Glutamatergic neuron (in vitro differentiated cells): Measurements from ENCODE around the gene FAM53B. TPM values are rescaled to one million over a fixed set of nuclear protein-coding genes. Genes with fewer than 3 reads are reported as not detected.

Experiments
- DNase-seq: peaks from one replicate; pipeline ENCODE4 v3.0.0; 2022
- H3K27ac Mint-ChIP-seq: one replicate; pipeline ENCODE4 v1.8.0; 2020; ENCODE audit warnings: mild to moderate bottlenecking, mixed read lengths, inconsistent platforms; ENCODE audit not compliant: unreplicated experiment
- H3K27me3 Mint-ChIP-seq: one replicate; pipeline ENCODE4 v1.8.0; 2020; ENCODE audit warnings: mild to moderate bottlenecking, moderate library complexity, mixed read lengths, inconsistent platforms; ENCODE audit not compliant: unreplicated experiment
- H3K36me3 Mint-ChIP-seq: one replicate; pipeline ENCODE4 v1.8.0; 2020; ENCODE audit warnings: mild to moderate bottlenecking, mixed read lengths, inconsistent platforms; ENCODE audit not compliant: unreplicated experiment
- H3K4me1 Mint-ChIP-seq: one replicate; pipeline ENCODE4 v1.8.0; 2020; ENCODE audit warnings: mild to moderate bottlenecking, low read depth, mixed read lengths, inconsistent platforms; ENCODE audit not compliant: unreplicated experiment
- H3K4me3 Mint-ChIP-seq: one replicate; pipeline ENCODE4 v1.8.0; 2020; ENCODE audit warnings: mild to moderate bottlenecking, mixed read lengths, inconsistent platforms; ENCODE audit not compliant: unreplicated experiment
- H3K9me3 Mint-ChIP-seq: one replicate; pipeline ENCODE4 v1.8.0; 2020; ENCODE audit warnings: mild to moderate bottlenecking, moderate library complexity, mixed read lengths, inconsistent platforms; ENCODE audit not compliant: unreplicated experiment
- total RNA-seq: library from RNA; stranded (reverse); fragmentation: NEBNext Ultra II Directional; extraction: Animal tissue kit (Norgen Biotek cat#: 25700); gene quantifications from one replicate; pipeline ENCODE4 v1.2.1, GENCODE V29; 2021; ENCODE audit not compliant: unreplicated experiment
- TF ChIP-seq, protein P1 (sequence below): fragments of 200-600 bp; sonication (generic); IDR thresholded peaks from one replicate; pipeline ENCODE4 v1.5.0; 2021; ENCODE audit not compliant: partially characterized antibody, unreplicated experiment

The FAM53B gene
- total RNA-seq, 1 donor from 2014 or later, result 30.5 TPM

DNA sequence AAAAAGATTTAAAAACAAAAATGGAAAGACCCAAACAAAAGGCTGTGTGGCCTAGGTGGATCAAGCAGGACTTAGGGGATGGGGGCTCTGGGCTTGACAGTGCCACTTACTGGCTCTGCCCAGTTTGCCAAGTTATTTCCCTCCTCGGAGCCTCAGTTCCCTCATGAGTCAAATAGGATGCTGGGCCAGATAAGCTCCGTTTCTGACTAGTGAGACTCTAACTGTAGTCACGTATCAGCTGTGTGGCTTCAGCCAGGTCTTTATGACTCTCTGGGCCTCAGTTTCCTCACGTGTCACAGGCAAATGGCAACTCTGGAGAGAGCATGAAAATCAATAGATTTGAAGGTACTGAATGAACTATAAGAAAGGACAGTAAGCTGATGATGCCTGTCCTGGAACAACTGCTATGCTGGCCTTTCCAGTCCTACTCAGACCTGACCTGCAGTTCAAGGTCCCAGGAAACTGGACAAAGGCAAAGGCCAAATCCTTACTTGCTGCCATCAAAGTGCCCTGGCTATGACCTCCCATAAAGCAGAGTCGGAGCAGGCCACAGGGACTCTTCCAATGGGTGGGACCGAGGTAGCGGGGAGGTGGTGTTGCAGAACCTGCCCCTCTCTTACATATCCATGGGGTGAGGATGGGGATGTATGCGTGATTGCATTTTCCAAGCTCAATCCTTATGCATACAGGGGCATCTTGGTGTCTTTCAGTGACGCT, 27.0 kb downstream of the FAM53B start:
- peaks cover 7% of the 10 kb centered on the region for H3K27me3 Mint-ChIP-seq
- H3K4me3 Mint-ChIP-seq, result no peak overlapping the region
- TF ChIP-seq, protein P1, sequence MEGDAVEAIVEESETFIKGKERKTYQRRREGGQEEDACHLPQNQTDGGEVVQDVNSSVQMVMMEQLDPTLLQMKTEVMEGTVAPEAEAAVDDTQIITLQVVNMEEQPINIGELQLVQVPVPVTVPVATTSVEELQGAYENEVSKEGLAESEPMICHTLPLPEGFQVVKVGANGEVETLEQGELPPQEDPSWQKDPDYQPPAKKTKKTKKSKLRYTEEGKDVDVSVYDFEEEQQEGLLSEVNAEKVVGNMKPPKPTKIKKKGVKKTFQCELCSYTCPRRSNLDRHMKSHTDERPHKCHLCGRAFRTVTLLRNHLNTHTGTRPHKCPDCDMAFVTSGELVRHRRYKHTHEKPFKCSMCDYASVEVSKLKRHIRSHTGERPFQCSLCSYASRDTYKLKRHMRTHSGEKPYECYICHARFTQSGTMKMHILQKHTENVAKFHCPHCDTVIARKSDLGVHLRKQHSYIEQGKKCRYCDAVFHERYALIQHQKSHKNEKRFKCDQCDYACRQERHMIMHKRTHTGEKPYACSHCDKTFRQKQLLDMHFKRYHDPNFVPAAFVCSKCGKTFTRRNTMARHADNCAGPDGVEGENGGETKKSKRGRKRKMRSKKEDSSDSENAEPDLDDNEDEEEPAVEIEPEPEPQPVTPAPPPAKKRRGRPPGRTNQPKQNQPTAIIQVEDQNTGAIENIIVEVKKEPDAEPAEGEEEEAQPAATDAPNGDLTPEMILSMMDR, result no peak
- no peak overlapping the region for H3K27ac Mint-ChIP-seq
- peaks cover 2% of the 10 kb centered on the region for H3K9me3 Mint-ChIP-seq
- no peaks in the 10 kb centered on the region for H3K36me3 Mint-ChIP-seq
- no peak for DNase-seq
- H3K4me1 Mint-ChIP-seq, result peaks cover 36% of the 10 kb centered on the region

GRCh38 chr10:124716369-124716768, 27.8 kb downstream of the FAM53B start:
- peaks cover 34% of the 10 kb centered on the region for H3K4me1 Mint-ChIP-seq
- TF ChIP-seq, protein P1, result no peak
- H3K27ac Mint-ChIP-seq, result peak overlapping the region; percentile 35
- H3K27me3 Mint-ChIP-seq, result peaks cover 7% of the 10 kb centered on the region
- no peak for DNase-seq
- peaks cover 2% of the 10 kb centered on the region for H3K9me3 Mint-ChIP-seq
- no peaks in the 10 kb centered on the region for H3K36me3 Mint-ChIP-seq
- no peak overlapping the region for H3K4me3 Mint-ChIP-seq

GRCh38 chr10:124715439-124715838, 28.7 kb downstream of the FAM53B start:
- Mint-ChIP-seq H3K36me3 (no peaks in the 10 kb centered on the region), H3K4me3 (no peak overlapping the region), H3K27ac (no peak overlapping the region), H3K27me3 (peaks cover 7% of the 10 kb centered on the region), H3K9me3 (peaks cover 2% of the 10 kb centered on the region), H3K4me1 (peaks cover 42% of the 10 kb centered on the region)
- DNase-seq, result no peak
- TF ChIP-seq, protein P1, result no peak

GRCh38 chr10:124713679-124714255, 30.4 kb downstream of the FAM53B start:
- Mint-ChIP-seq H3K9me3 (peaks cover 2% of the 10 kb centered on the region), H3K4me1 (peaks cover 49% of the 10 kb centered on the region), H3K27ac (no peak overlapping the region), H3K36me3 (no peaks in the 10 kb centered on the region), H3K27me3 (peaks cover 4% of the 10 kb centered on the region), H3K4me3 (no peak overlapping the region)
- TF ChIP-seq, protein P1, result no peak
- DNase-seq, result no peak
